ENCODE results near the gene SENP5. TPM values are rescaled to one million over a fixed set of nuclear protein-coding genes. Genes with fewer than 3 reads are reported as not detected.

SENP5 gene
- total RNA-seq, 1 experiment from 2014 or later: 52.3 TPM

GRCh38 chr3:196954832-196955231 is 87.1 kb downstream of the SENP5 start:
- H3K4me2 ChIP-seq: no peak overlapping the region
- H2AFZ ChIP-seq: no peak overlapping the region
- no peaks in the 10 kb centered on the region for H3K9me3 ChIP-seq (ENCODE audit: insufficient read depth, low read depth)
- TF ChIP-seq CTCF (conservative IDR thresholded peaks at IDR 0.05): no peak
- TF ChIP-seq EZH2 (IDR thresholded peaks at IDR 0.05; ENCODE audit: low read depth): no peak
- no peaks in the 10 kb centered on the region for H4K20me1 ChIP-seq (ENCODE audit: insufficient read depth)
- no peaks in the 10 kb centered on the region for H3K9me2 ChIP-seq (ENCODE audit: insufficient read depth)
- H3K4me1 ChIP-seq (replicated peaks; ENCODE audit: insufficient read depth): no peaks in the 10 kb centered on the region
- no peak for DNase-seq
- H3K4me3 ChIP-seq: no peak overlapping the region
- ChIA-PET CTCF (no interaction called here), POLR2A (ENCODE audit: unreplicated experiment) (no interaction called here)
- no peak overlapping the region for H3K27ac ChIP-seq
- H3F3A ChIP-seq (ENCODE audit: insufficient read depth, low read depth): 0 out of 2 replicates have a peak, but pooled peaks cover 5% of the 10 kb centered on the region
- BruUV-seq (replicated peaks): no TSS peak
- H3K27me3 ChIP-seq (ENCODE audit: insufficient read depth, low read depth): no peaks in the 10 kb centered on the region
- H3K79me2 ChIP-seq (ENCODE audit: low read depth): no peaks in the 10 kb centered on the region
- H3K36me3 ChIP-seq (ENCODE audit: low read depth): no peaks in the 10 kb centered on the region
- intact Hi-C loops (cut with micrococcal nuclease; ENCODE audit: unreplicated experiment): no loop called here

GRCh38 chr3:196962108-196962929 is 94.6 kb downstream of the SENP5 start:
- H3K27me3 ChIP-seq (ENCODE audit: insufficient read depth, low read depth): no peaks in the 10 kb centered on the region
- no TSS peak for BruUV-seq (replicated peaks)
- H3F3A ChIP-seq (ENCODE audit: insufficient read depth, low read depth): no peaks in the 10 kb centered on the region
- no peak overlapping the region for H3K4me2 ChIP-seq
- no peak for TF ChIP-seq CTCF (conservative IDR thresholded peaks at IDR 0.05)
- TF ChIP-seq EZH2 (IDR thresholded peaks at IDR 0.05; ENCODE audit: low read depth): no peak
- intact Hi-C loops (cut with micrococcal nuclease; ENCODE audit: unreplicated experiment): no loop called here
- no peaks in the 10 kb centered on the region for H3K9me2 ChIP-seq (ENCODE audit: insufficient read depth)
- H3K79me2 ChIP-seq (ENCODE audit: low read depth): no peaks in the 10 kb centered on the region
- no peak for DNase-seq
- H2AFZ ChIP-seq: no peak overlapping the region
- no peaks in the 10 kb centered on the region for H3K9me3 ChIP-seq (ENCODE audit: insufficient read depth, low read depth)
- H3K4me1 ChIP-seq (replicated peaks; ENCODE audit: insufficient read depth): no peaks in the 10 kb centered on the region
- ChIA-PET CTCF (no interaction called here), POLR2A (ENCODE audit: unreplicated experiment) (no interaction called here)
- no peak overlapping the region for H3K27ac ChIP-seq
- H3K4me3 ChIP-seq: no peak overlapping the region
- H4K20me1 ChIP-seq (ENCODE audit: insufficient read depth): no peaks in the 10 kb centered on the region
- H3K36me3 ChIP-seq (ENCODE audit: low read depth): no peaks in the 10 kb centered on the region

- Histone ChIP-seq H3F3A (ENCODE audit: insufficient read depth, low read depth) (no peaks in the 10 kb centered on the region), H2AFZ (no peak overlapping the region), H3K36me3 (ENCODE audit: low read depth) (no peaks in the 10 kb centered on the region), H3K27ac (no peak overlapping the region), H3K27me3 (ENCODE audit: insufficient read depth, low read depth) (peaks cover 2% of the 10 kb centered on the region), H4K20me1 (ENCODE audit: insufficient read depth) (no peaks in the 10 kb centered on the region), H3K4me3 (no peak overlapping the region), H3K4me2 (no peak overlapping the region), H3K9me3 (ENCODE audit: insufficient read depth, low read depth) (no peaks in the 10 kb centered on the region), H3K79me2 (ENCODE audit: low read depth) (no peaks in the 10 kb centered on the region), H3K4me1 (replicated peaks; ENCODE audit: insufficient read depth) (no peaks in the 10 kb centered on the region), H3K9me2 (ENCODE audit: insufficient read depth) (no peaks in the 10 kb centered on the region)
- BruUV-seq (replicated peaks): no TSS peak
- no peak for DNase-seq
- ChIA-PET CTCF (no interaction called here), POLR2A (ENCODE audit: unreplicated experiment) (no interaction called here)
- TF ChIP-seq CTCF (conservative IDR thresholded peaks at IDR 0.05): no peak
- TF ChIP-seq EZH2 (IDR thresholded peaks at IDR 0.05; ENCODE audit: low read depth): no peak
- intact Hi-C loops (cut with micrococcal nuclease; ENCODE audit: unreplicated experiment): no loop called here
Measured at GRCh38 chr3:196962930-196963630, 95.4 kb downstream of the SENP5 start.
